Stimulated activated CD8-positive, alpha-beta memory T cell treated with anti-CD3 and anti-CD28 coated beads, Interleukin-7, amount 100 ng/mL, for 4 hours (primary cell): ENCODE results near the gene PIGU.
A peak's percentile ranks its signal among the peaks of the same experiment; 100 is the strongest.
"Not testable (repeated sequence)": the region's sequence is repeated elsewhere in the genome, so short reads cannot be mapped to it uniquely, and the experiment has no call there.

ENCODE experiments used
- DNase-seq, 2 donors: peaks; one replicate each; pipeline ENCODE4 v3.0.0-alpha.2; 2020; ENCODE audit warnings: low read depth in 2 of 2

The PIGU gene

GRCh38 chr20:34676642-34677373, at the start of gene PIGU:
Gene PIGU, minus strand, starts transcription at chr20:34677092. Its CDS starts 7 bp downstream, at chr20:34677085.
- DNase-seq = peak; percentile 91 to 97

DNA sequence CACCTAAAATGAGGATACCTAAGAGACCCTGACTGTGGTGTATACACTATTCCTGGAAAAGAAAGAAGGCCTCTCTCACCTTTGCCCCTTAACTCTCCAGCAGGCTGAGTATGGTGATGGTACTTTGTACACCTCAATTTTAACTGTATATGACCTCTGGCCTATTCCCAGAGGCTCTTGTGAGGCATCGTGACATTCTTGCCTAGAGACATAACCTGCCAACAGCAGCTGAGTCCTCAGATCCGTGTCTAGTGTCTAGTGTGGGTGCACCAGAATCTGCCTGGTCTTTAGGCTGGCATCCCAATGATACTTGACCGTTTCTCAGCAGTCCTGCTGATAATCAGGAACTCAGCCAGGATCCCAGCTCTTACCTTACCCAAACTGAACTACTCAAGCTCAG, 47.3 kb upstream of the PIGU start:
- DNase-seq = no peak

DNA sequence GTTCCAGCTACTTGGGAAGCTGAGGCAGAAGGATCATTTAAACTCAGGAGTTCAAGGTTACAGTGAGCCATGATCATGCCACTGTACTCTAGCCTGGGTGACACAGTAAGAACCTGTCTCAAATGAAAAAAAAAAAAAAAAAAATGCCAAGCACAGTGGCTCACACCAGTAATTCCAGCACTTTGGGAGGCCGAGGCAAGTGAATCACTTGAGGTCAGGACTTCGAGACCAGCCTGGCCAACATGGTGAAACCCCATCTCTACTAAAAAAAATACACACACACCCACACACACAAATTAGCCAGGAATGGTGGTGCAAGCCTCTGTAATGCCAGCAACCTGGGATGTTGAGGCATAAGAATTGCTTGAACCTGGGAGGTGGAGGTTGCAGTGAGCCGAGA, 45.7 kb upstream of the PIGU start:
- DNase-seq = not testable (repeated sequence)

DNA sequence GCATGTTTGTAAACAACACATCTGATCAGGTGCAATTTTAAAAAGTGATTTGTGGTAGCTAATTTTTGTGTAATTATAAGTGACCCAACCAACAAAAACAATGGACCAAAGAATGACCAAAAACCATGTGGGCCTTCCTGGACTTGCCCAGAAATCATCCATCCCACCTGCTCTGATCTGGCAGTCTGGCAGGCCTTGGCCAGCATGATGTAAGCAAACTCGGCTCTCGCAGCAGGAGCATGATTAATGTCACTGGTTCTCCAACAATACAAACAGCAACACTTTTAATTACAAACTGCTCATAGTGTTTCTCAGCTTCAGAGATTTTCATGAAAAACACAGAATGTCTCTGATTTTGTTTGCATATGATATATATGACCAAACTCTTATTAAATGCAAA, 43.4 kb upstream of the PIGU start:
- DNase-seq = no peak

DNA sequence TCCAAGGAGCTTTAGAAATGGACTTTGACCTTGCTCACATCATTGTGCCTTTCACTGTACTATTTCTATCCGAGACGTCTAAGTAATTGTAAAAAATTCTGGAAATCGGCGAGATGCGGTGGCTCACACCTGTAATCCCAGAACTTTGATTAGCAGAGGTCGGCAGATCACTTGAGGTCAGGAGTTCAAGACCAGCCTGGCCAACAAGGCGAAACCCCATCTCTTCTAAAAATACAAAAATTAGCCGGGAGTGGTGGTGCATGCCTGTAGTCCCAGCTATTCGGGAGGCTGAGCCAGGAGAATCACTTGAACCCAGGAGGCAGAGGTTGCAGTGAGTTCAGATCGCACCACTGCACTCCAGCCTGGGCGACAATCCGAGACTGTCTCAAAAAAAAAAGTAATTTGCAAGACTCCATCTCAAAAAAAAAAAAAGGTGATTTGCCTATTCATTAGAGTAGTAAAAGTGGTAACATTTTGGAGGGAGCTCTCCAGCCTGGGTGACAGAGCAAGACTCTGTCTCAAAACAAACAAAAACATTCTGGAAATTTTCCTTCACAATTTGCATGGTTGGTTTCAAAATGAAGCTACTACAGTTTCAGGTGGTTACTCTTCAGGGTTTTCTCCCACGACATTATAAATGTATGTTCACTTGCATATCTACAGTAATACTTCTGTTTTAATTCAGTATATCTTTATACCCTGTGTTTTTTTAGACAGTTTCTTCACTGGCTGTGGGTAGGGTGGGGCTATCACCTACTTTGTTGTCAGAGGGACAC, 42.5 kb upstream of the PIGU start:
- not testable (repeated sequence) for DNase-seq

GRCh38 chr20:34717230-34718095, 40.6 kb upstream of the PIGU start:
- DNase-seq = no peak

- no peak for DNase-seq
Observed at GRCh38 chr20:34716921-34717229, 40.0 kb upstream of the PIGU start.

DNA sequence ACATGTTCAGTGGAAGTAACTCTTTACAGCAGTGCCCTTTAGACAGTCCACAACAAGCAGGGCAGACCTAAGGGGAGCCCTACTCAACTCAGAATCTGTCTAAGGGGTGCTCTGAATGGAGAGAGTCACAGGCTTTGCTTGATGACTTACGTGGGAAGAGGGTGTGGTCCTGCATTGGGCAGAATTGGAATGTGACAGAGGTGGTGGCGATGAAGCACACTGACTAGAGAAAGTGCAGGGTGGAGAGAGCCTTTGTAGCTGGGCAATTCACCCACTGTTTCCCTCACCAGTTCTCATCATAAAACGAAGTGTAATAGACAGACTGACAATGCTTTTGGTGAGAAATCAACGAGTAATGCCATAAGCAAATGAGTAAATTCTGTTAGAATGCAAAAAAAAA, 38.5 kb upstream of the PIGU start:
- DNase-seq = no peak

- DNase-seq = not testable (repeated sequence)
Observed at GRCh38 chr20:34713944-34714515, 37.1 kb upstream of the PIGU start.

- DNase-seq = no peak
Observed at GRCh38 chr20:34713194-34713943, 36.5 kb upstream of the PIGU start.

DNA sequence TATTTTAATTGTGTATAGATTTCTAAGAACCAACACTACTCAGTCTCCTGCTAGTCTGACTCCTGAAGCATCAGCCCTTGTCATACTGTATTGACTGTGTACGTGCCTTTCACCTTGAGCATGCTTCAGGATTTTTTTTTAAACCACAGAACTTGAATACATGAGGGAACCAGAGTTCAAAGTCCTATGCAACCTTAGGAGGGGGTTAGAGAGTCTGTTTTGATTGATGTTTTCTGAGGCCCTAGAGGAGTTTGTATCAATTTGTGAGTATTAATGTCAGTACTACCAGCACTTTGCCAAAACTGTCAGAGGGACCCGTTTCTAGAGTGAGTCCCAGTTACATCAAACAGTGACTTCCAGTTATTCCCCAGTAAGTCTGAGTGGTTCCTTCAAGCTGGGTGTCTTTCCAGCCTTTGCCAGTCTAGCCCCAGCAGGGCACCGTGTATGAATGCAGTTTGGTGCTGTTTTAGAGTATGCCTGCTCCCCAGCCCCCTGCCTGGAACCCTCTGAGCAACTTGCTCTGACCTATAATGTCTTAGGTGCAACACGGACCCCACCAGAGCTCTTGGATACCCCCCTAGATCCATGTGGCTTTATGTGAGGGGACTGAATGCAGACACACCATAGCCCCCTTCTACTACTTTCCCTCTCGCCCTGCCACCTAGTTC, 35.8 kb upstream of the PIGU start:
- DNase-seq = no peak

- DNase-seq = no peak
Observed at GRCh38 chr20:34711813-34712430, 35.0 kb upstream of the PIGU start.

DNA sequence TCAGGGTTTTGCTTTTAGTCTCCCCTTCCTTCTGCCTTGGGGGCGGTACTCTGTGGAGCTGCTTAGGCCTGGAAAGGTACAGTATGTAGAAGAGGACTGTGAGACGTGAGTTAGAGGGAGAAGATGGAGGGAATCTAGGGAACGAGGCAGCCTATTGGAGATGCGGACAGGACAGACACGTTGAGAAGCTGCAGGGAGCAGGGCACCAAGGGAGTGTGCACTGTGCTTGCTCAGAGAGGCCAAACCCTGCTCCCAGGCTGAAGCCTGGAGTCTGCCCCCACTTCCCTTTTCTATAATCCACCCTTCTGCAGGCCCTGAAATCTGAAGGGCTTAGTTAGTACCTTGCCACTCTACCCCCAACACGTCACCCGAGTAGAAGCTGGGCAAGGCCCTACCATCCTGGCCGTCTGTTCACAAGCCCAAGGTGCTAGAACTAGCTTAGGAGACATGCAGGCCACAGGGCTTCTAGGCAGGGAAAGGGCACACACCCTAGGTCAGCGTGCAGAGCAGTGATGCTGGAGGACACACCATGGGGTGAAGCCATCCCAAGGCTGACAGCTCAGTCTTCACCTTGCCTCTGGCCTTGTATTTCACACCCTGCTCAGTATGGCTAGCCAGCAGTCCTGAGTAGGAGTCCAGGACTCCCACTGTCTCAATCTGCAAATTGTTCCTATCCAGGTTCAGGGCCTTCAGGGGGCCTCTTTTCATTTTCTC, 34.1 kb upstream of the PIGU start:
- DNase-seq = no peak

GRCh38 chr20:34710568-34710839, 33.6 kb upstream of the PIGU start:
- no peak for DNase-seq

GRCh38 chr20:34709831-34710567, 33.1 kb upstream of the PIGU start:
- DNase-seq = peak; percentile 45 to 50

- DNase-seq = peak; percentile 57 to 74
Observed at GRCh38 chr20:34709044-34709830, 32.3 kb upstream of the PIGU start.

DNA sequence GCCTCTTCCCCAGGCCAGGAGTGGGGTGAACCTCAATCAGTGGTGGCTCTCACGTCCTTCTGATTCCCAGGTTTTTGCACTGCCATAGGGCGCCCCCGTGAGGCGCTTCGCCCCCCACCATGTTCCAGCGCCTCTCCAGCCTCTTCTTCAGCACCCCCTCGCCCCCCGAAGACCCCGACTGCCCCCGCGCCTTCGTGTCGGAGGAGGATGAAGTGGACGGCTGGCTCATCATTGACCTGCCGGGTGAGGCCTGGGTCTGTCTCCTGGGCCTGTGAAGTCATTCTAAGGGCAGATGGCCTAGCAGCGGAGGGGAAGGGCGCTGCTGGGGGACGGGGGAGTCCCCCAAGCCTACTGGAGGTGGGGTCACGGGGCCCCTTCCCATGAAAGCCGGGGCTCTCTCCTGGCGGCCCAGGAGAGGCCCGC, 31.7 kb upstream of the PIGU start:
- peak in 1 of 2 donors; percentile 32 for DNase-seq
